Retina (tissue), 1 donor: ENCODE measurements around the gene PPARG.
"Not testable (repeated sequence)": the region's sequence is repeated elsewhere in the genome, so short reads cannot be mapped to it uniquely, and the experiment has no call there.

Experiments
- DNase-seq: peaks from one replicate; pipeline ENCODE4 v3.0.0-alpha.2; 2016

The PPARG gene

GRCh38 chr3:12465836-12466225, 177.0 kb downstream of the PPARG start:
- no peak for DNase-seq

DNA sequence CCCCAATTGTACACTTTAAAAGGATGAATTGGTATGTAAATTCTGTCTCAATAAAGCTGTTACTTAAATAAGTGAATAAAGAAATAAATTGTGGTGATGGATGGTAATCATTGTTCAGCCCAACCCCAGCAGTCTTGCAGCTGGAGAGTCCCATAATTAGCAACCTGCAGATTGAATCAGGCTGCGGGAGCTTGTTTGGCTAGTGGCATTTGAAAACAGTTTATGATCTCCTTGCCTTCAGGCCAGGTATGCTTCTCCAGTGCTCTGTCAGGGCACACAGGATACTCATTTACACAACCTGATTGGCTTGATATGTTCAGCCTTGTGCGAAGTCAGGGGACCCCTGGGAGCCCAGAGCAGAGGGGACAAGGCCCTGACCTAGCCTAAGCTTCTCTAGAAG, 178.9 kb downstream of the PPARG start:
- DNase-seq, result no peak

- no peak for DNase-seq
Measured at GRCh38 chr3:12468276-12468675, 179.4 kb downstream of the PPARG start.

DNA sequence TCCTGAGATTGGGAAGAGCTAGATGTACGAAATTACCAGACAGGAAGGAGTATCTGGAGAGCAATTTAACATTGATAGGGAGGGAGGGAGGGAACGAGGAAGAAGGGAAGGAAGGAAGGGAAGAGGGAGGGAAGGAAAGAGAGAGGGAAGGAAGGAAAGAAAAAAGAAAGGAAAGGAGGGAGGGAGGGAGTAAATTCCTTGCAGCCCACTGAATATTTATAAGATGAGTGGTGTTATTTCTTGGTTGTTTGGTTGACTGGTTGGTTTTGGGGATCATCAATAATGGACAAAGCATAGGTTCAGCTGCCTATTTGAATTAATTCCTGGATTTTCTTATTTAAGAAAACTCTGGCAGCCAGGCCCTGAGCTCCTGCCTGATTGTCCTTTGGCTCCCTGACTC, 179.9 kb downstream of the PPARG start:
- DNase-seq, result no peak

DNA sequence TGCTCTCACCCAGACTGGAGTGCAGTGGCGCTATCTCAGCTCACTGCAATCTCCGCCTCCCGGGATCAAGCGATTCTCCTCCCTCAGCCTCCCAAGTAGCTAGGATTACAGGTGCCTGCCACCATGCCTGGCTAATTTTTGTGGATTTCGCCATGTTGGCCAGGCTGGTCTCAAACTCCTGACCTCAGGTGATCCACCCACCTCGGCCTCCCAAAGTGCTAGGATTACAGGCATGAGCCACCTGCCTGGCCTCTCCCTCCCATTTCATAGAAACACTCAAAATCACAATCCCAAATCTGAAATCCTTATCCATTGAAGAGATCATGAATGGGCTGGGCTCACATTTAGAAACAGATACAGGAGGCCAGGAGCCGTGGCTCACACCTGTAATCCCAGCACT, 180.4 kb downstream of the PPARG start:
- DNase-seq, result not testable (repeated sequence)

DNA sequence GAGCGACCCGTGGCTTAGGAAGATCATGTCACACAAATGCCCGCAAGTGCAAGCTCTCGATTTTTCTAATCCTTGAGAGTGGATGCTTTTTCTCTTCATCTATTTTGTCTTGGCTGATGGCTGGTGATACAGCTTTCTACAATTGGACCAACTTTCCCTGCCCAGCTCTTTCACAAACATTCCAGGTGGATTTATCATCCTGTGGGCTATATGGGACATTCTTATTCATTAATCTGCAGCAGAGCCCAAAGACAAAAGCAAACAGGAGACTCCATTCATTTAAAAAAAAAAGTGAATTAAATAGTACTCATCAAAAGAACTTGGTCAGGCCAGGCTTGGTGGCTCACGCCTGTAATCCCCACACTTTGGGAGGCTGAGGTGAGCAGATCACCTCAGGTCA, 181.2 kb downstream of the PPARG start:
- DNase-seq, result no peak

- no peak for DNase-seq
Measured at GRCh38 chr3:12470680-12471079, 181.8 kb downstream of the PPARG start.

GRCh38 chr3:12471241-12471640, 182.4 kb downstream of the PPARG start:
- DNase-seq, result no peak

DNA sequence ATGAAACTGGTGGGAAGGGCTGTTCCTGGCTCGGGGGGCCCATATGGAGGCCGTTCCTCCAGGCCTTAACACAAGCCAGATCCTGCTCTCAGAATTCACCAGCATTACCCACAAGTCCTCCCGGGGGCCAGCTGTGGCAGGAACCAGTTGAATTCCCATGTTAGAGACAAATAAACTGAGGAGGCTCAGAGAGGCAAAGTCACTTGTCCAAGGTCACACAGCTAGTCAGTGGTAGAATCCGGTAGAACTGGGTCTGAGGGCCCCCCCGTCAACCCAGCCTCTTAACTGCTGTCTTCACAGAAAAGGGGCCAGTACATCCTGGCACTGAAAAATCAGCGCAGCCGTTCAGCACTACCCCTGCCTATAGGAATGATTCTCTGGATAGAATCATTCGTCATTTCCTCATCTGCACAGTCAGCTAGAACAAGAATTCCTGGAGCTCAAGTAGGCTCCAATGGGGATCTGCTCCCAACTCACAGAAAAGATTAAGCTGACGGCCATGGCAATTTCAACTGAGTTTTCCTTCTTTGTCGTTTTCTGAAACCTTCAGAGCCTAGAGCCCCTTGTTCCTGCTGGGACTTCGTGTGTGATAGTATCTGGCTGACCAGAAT, 183.2 kb downstream of the PPARG start:
- no peak for DNase-seq

GRCh38 chr3:12472796-12473195, 183.9 kb downstream of the PPARG start:
- no peak for DNase-seq

DNA sequence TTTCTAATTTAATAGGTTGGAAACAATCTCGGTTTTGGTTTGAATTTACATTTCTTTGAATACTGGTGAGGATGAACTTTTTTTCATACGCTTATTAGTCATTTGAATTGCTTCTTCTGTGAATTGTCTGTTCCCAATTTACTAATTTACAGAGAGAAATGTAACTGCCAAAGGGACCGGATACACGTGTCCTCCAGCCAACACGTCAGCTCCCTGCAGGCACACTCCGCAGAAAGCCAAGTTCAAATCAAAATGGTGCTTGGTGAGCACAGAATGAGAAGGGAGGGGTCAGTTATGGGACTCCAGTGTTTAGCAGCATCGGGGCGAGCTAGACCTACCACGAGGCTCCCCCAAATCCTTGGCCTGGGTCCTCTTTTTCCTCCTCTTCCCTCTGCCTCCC, 184.6 kb downstream of the PPARG start:
- no peak for DNase-seq

DNA sequence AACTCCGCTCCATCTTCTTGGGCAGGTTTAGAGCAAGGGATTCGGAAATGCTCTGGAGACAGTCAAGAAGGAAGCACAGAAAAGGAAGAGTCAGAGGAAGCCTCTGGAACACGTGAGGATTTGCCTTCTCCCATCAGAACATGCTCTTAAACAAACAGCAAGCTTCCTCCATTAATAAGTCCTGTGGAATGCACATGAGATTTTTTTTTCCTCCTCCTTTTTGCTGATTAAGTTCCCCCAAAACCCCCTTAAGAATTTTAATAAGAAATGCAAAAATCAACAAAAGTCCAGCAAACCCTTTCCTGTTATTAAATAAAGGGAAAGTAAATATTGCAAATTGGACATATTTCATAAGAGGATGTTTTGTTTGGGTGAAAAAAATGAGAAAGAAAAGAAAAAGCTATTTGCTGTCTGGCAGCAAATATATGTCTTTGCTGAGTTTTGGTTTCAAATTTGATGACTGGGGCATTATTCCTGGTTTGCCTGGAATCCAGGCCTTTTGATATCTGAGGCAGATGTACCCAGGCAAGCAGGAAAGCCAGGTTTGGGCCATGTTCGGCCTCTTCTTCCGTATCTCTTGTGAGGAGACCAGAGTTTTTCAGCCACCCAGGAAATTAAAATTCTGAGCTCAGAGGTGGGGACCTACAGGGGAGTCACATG, 187.5 kb downstream of the PPARG start:
- no peak for DNase-seq

- DNase-seq, result no peak
Measured at GRCh38 chr3:12477256-12477655, 188.4 kb downstream of the PPARG start.

GRCh38 chr3:12478326-12478725, 189.5 kb downstream of the PPARG start:
- no peak for DNase-seq

- DNase-seq, result not testable (repeated sequence)
Measured at GRCh38 chr3:12479198-12479597, 190.3 kb downstream of the PPARG start.

- DNase-seq, result peak; percentile 80
Measured at GRCh38 chr3:12479919-12480427, 191.1 kb downstream of the PPARG start.

GRCh38 chr3:12483410-12483809, 194.5 kb downstream of the PPARG start:
- no peak for DNase-seq

- DNase-seq, result no peak
Measured at GRCh38 chr3:12483872-12484197, 195.0 kb downstream of the PPARG start.
